ENCODE results near the gene FUT8.

GRCh38 chr14:65689070-65689469 is 276.5 kb downstream of the FUT8 start:
- no peak for TF ChIP-seq EZH2 (IDR thresholded peaks at IDR 0.05; ENCODE audit: borderline replicate concordance, low read depth, low read length, severe bottlenecking)
- TF ChIP-seq, protein P1, sequence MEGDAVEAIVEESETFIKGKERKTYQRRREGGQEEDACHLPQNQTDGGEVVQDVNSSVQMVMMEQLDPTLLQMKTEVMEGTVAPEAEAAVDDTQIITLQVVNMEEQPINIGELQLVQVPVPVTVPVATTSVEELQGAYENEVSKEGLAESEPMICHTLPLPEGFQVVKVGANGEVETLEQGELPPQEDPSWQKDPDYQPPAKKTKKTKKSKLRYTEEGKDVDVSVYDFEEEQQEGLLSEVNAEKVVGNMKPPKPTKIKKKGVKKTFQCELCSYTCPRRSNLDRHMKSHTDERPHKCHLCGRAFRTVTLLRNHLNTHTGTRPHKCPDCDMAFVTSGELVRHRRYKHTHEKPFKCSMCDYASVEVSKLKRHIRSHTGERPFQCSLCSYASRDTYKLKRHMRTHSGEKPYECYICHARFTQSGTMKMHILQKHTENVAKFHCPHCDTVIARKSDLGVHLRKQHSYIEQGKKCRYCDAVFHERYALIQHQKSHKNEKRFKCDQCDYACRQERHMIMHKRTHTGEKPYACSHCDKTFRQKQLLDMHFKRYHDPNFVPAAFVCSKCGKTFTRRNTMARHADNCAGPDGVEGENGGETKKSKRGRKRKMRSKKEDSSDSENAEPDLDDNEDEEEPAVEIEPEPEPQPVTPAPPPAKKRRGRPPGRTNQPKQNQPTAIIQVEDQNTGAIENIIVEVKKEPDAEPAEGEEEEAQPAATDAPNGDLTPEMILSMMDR (IDR thresholded peaks at IDR 0.05; ENCODE audit: borderline replicate concordance, extremely low read depth, low read length, poor library complexity, severe bottlenecking), result no peak

All from DND-41 (cell line).